Endothelial cell (in vitro differentiated cells): ENCODE results near the gene GDI1. TPM values are rescaled to one million over a fixed set of nuclear protein-coding genes. Genes with fewer than 3 reads are reported as not detected.

ENCODE experiments used
- DNase-seq: peaks from one replicate; pipeline ENCODE4 v3.0.0; 2021; ENCODE audit warnings: low spot score
- H3K27ac Mint-ChIP-seq: one replicate; pipeline ENCODE4 v1.8.0; 2021; ENCODE audit warnings: mixed read lengths, inconsistent platforms; ENCODE audit not compliant: unreplicated experiment
- H3K27me3 Mint-ChIP-seq: one replicate; pipeline ENCODE4 v1.8.0; 2021; ENCODE audit warnings: mild to moderate bottlenecking, moderate library complexity, mixed read lengths, inconsistent platforms; ENCODE audit not compliant: unreplicated experiment
- H3K36me3 Mint-ChIP-seq: one replicate; pipeline ENCODE4 v1.8.0; 2021; ENCODE audit warnings: mild to moderate bottlenecking, low read depth, mixed read lengths, inconsistent platforms; ENCODE audit not compliant: unreplicated experiment
- H3K4me1 Mint-ChIP-seq: one replicate; pipeline ENCODE4 v1.8.0; 2021; ENCODE audit warnings: mild to moderate bottlenecking, mixed read lengths, inconsistent platforms; ENCODE audit not compliant: unreplicated experiment
- H3K4me3 Mint-ChIP-seq: one replicate; pipeline ENCODE4 v1.8.0; 2021; ENCODE audit warnings: mild to moderate bottlenecking, mixed read lengths, inconsistent platforms; ENCODE audit not compliant: unreplicated experiment
- H3K9me3 Mint-ChIP-seq: one replicate; pipeline ENCODE4 v1.8.0; 2021; ENCODE audit warnings: mixed read lengths, inconsistent platforms; ENCODE audit not compliant: unreplicated experiment
- CTCF ChIP-seq: fragments of 200-600 bp; sonication (generic); IDR thresholded peaks from one replicate; pipeline ENCODE4 v1.5.0; 2021; ENCODE audit warnings: antibody characterized with exemption; ENCODE audit not compliant: unreplicated experiment
- total RNA-seq: library from RNA; stranded (reverse); fragmentation: NEBNext Ultra II Directional; extraction: Animal tissue kit (Norgen Biotek cat#: 25700); gene quantifications from one replicate; pipeline ENCODE4 v1.2.1, GENCODE V29; 2021; ENCODE audit not compliant: unreplicated experiment

GDI1 gene
- total RNA-seq, 1 donor from 2014 or later = 157 TPM

- no peak for TF ChIP-seq CTCF
- no peak overlapping the region for H3K4me3 Mint-ChIP-seq
- H3K4me1 Mint-ChIP-seq = peaks cover 25% of the 10 kb centered on the region
- no peak for DNase-seq
- no peaks in the 10 kb centered on the region for H3K9me3 Mint-ChIP-seq
- H3K27ac Mint-ChIP-seq = no peak overlapping the region
- H3K36me3 Mint-ChIP-seq = peaks cover 5% of the 10 kb centered on the region
- H3K27me3 Mint-ChIP-seq = peaks cover 5% of the 10 kb centered on the region
Observed at GRCh38 chrX:154426916-154427770, 9.8 kb upstream of the GDI1 start.

DNA sequence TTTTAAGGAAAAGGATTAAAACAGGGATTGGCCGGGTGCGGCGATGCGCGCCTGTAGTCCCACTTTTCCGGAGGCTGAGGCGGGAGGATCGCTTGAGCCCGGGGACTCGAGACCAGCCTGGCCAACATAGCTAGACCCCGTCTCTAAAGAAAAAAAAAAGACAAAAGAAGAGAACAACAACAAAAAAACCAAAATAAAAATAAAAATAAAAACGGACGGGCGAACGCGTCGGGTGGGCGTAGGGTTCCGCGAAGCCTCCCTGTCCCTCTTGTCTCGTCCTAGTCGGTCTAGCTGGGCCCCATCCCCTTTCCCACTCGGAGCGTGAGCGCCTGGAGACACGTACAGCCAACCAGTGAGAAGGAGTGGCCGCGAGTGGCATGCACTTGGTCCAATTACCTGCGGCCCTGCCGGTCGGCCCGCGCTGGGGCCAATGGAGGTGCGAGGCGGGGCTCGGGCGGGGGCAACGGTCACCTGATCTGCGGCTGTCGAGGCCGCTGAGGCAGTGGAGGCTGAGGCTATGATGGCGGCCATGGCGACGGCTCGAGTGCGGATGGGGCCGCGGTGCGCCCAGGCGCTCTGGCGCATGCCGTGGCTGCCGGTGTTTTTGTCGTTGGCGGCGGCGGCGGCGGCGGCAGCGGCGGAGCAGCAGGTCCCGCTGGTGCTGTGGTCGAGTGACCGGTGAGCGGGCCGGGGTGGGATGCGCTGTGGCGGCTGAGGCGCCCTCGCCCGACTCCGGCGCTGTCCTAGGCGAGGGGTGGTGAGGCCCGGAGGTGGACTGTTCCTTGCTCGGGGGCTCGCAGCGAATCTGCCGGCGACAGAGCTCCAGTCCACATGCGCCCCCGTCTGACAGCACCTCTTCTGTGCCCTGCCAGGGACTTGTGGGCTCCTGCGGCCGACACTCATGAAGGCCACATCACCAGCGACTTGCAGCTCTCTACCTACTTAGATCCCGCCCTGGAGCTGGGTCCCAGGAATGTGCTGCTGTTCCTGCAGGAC is 8.5 kb upstream of the GDI1 start, which contains the start of gene ATP6AP1:
Gene ATP6AP1, plus strand, starts transcription at position 502 of the 996 bp plus-strand sequence. Its CDS starts 16 bp downstream, at position 518.
- DNase-seq = peak; percentile 82
- H3K36me3 Mint-ChIP-seq = peaks cover 9% of the 10 kb centered on the region
- peaks cover 25% of the 10 kb centered on the region for H3K4me1 Mint-ChIP-seq
- no peak within 1 kb of the TSS for H3K27ac Mint-ChIP-seq
- peak within 1 kb of the TSS; percentile 83 for H3K4me3 Mint-ChIP-seq
- H3K9me3 Mint-ChIP-seq = no peaks in the 10 kb centered on the region
- H3K27me3 Mint-ChIP-seq = peaks cover 8% of the 10 kb centered on the region
- no peak for TF ChIP-seq CTCF

- H3K9me3 Mint-ChIP-seq = no peaks in the 10 kb centered on the region
- peak overlapping the region; percentile 83 for H3K4me3 Mint-ChIP-seq
- peaks cover 7% of the 10 kb centered on the region for H3K27me3 Mint-ChIP-seq
- peaks cover 9% of the 10 kb centered on the region for H3K36me3 Mint-ChIP-seq
- no peak overlapping the region for H3K27ac Mint-ChIP-seq
- peaks cover 19% of the 10 kb centered on the region for H3K4me1 Mint-ChIP-seq
- no peak for TF ChIP-seq CTCF
- DNase-seq = no peak
Observed at GRCh38 chrX:154429711-154430110, 7.2 kb upstream of the GDI1 start.

DNA sequence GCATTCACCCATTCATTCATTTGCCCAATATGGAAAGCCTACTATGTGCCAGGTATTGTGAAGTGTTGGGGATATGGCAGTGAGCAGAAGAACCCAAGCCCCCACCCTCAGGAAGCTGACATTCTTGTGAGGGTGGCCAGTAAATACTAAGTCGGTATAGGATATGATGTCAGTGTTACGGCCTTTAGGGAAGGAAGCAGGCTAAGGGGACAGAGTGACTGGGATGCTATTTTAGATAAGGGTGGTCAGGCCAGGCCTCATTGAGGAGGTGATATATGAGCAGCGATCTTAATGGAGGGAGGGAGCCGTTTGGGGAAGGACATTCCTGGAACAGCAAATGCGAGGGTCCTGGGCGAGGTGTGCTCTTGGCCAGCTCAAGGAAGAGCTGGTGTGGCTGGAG is 6.5 kb upstream of the GDI1 start:
- DNase-seq = no peak
- H3K4me1 Mint-ChIP-seq = peaks cover 18% of the 10 kb centered on the region
- H3K27ac Mint-ChIP-seq = peak overlapping the region; percentile 91
- peak overlapping the region; percentile 81 for H3K4me3 Mint-ChIP-seq
- H3K36me3 Mint-ChIP-seq = peaks cover 9% of the 10 kb centered on the region
- H3K9me3 Mint-ChIP-seq = no peaks in the 10 kb centered on the region
- H3K27me3 Mint-ChIP-seq = peaks cover 7% of the 10 kb centered on the region
- TF ChIP-seq CTCF = no peak
